GM23248 (cell line): ENCODE results near the gene SET. TPM values are rescaled to one million over a fixed set of nuclear protein-coding genes. Genes with fewer than 3 reads are reported as not detected.
A peak's percentile ranks its signal among the peaks of the same experiment; 100 is the strongest.

Experiments used
- DNase-seq: peaks from one replicate; pipeline ENCODE4 v3.0.0-alpha.2; 2015
- H2AFZ ChIP-seq: fragments of 200-600 bp; sonication (generic); 2 replicates; pipeline ENCODE4 v1.6.1; 2016; ENCODE audit warnings: antibody characterized with exemption
- H3F3A ChIP-seq: fragments of 200-600 bp; sonication (generic); 2 replicates; pipeline ENCODE4 v1.6.1; 2016; ENCODE audit warnings: mild to moderate bottlenecking, antibody characterized with exemption, mixed run types; ENCODE audit not compliant: insufficient read depth
- H3K27ac ChIP-seq: fragments of 200-600 bp; sonication (generic); 2 replicates; pipeline ENCODE4 v1.5.1; 2016; ENCODE audit warnings: mild to moderate bottlenecking
- H3K27me3 ChIP-seq: fragments of 200-600 bp; sonication (generic); replicated peaks from 2 replicates; pipeline ENCODE4 v1.6.1; 2016; ENCODE audit warnings: mild to moderate bottlenecking; ENCODE audit not compliant: insufficient read depth
- H3K36me3 ChIP-seq: fragments of 200-600 bp; sonication (generic); 2 replicates; pipeline ENCODE4 v1.6.1; 2016; ENCODE audit warnings: low read depth, mild to moderate bottlenecking
- H3K4me1 ChIP-seq: fragments of 200-600 bp; sonication (generic); 2 replicates; pipeline ENCODE4 v1.6.1; 2016; ENCODE audit warnings: mild to moderate bottlenecking; ENCODE audit not compliant: insufficient read depth
- H3K4me2 ChIP-seq: fragments of 200-600 bp; sonication (generic); one replicate; pipeline ENCODE4 v1.6.1; 2016; ENCODE audit warnings: mild to moderate bottlenecking; ENCODE audit not compliant: unreplicated experiment
- H3K4me3 ChIP-seq: fragments of 200-600 bp; sonication (generic); 2 replicates; pipeline ENCODE4 v1.5.1; 2016; ENCODE audit warnings: mild to moderate bottlenecking
- H3K79me2 ChIP-seq: fragments of 200-600 bp; sonication (generic); 2 replicates; pipeline ENCODE4 v1.6.1; 2016; ENCODE audit warnings: mild to moderate bottlenecking; ENCODE audit not compliant: insufficient read depth
- H3K9ac ChIP-seq: fragments of 200-600 bp; sonication (generic); 2 replicates; pipeline ENCODE4 v1.6.1; 2016; ENCODE audit warnings: mild to moderate bottlenecking
- H3K9me2 ChIP-seq: fragments of 200-600 bp; sonication (generic); 2 replicates; pipeline ENCODE4 v1.6.1; 2016; ENCODE audit warnings: mixed run types, mild to moderate bottlenecking, moderate library complexity; ENCODE audit not compliant: insufficient read depth
- H3K9me3 ChIP-seq: fragments of 200-600 bp; sonication (generic); one replicate; pipeline ENCODE4 v1.6.1; 2017; ENCODE audit warnings: low read depth
- H4K20me1 ChIP-seq: fragments of 200-600 bp; sonication (generic); 2 replicates; pipeline ENCODE4 v1.6.0; 2016; ENCODE audit not compliant: insufficient read depth
- EZH2 ChIP-seq: fragments of 200-600 bp; sonication (generic); IDR thresholded peaks from 2 replicates; pipeline ENCODE4 v1.6.1; 2018; ENCODE audit warnings: antibody characterized with exemption, mild to moderate bottlenecking; ENCODE audit not compliant: insufficient read depth, poor library complexity, severe bottlenecking
- EZH2phosphoT487 ChIP-seq: fragments of 200-600 bp; sonication (generic); IDR thresholded peaks from 2 replicates; pipeline ENCODE4 v1.6.1; 2018; ENCODE audit warnings: antibody characterized with exemption, moderate library complexity, mild to moderate bottlenecking, low read depth; ENCODE audit not compliant: insufficient read depth
- WGBS, 2 experiments: methylation state at CpG; one replicate each; pipeline ENCODE4 v1.1.6; 2015 to 2017; ENCODE audit warnings: low lambda C conversion rate in 2 of 2, low coverage in 1 of 2; ENCODE audit errors: missing lambda C conversion rate in 2 of 2; 5-methylcytosine and 5-hydroxymethylcytosine counted together
- in situ Hi-C: fragments of 300-500 bp; cut with MboI; formaldehyde crosslinking; loops from 2 replicates; pipeline ENCODE4 v1.15.0; 2020
- polyA plus RNA-seq: library from polyadenylated mRNA; unstranded; fragments of >200 nt; fragmentation: Nextera tagmentation; extraction: Ambion mirVana; gene quantifications from 2 replicates; pipeline ENCODE4 v1.2.1, GENCODE V29; 2016
- total RNA-seq: library from RNA; depleted of rRNA; stranded (reverse); fragments of >200 nt; shearing (Covaris generic); gene quantifications from 2 replicates; pipeline ENCODE4 v1.2.3, GENCODE V29; 2014

SET gene
- total and polyA plus RNA-seq, 2 experiments from 2014 or later, result 175 to 283 TPM

DNA sequence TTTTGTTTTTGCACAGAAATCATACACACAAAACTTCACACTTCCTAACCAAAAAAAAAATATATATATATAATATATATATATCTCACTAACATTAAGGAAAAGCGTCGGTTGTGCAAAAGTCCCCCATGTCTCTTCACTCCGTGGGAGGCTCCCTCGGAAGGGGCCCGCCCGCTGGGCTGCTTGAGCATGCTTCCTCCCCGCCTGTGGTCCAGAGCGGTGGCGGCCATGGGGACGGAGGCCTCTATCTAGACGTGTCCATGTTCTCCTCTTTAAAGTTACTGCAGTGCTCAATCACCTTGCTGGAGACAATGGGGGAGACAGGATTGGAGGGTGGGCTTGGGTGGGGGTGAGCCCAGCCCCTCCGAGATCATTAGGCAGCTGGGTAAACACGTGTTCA lies 42.1 kb downstream of the SET start:
- Histone ChIP-seq H3K36me3 (no peaks in the 10 kb centered on the region), H3K27ac (no peak overlapping the region), H3K9me2 (no peaks in the 10 kb centered on the region), H2AFZ (no peak overlapping the region), H3K9me3 (no peaks in the 10 kb centered on the region), H3K4me3 (no peak overlapping the region), H4K20me1 (no peaks in the 10 kb centered on the region), H3K9ac (no peak overlapping the region), H3F3A (no peaks in the 10 kb centered on the region), H3K27me3 (no peaks in the 10 kb centered on the region), H3K4me2 (no peak overlapping the region), H3K79me2 (no peaks in the 10 kb centered on the region), H3K4me1 (no peaks in the 10 kb centered on the region)
- in situ Hi-C loops, result no loop called here
- no peak for TF ChIP-seq EZH2
- no peak for TF ChIP-seq EZH2phosphoT487
- 89 to 91% methylated on average over 11 to 13 of the region's 13 CpGs for WGBS, 2 experiments
- DNase-seq, result no peak

DNA sequence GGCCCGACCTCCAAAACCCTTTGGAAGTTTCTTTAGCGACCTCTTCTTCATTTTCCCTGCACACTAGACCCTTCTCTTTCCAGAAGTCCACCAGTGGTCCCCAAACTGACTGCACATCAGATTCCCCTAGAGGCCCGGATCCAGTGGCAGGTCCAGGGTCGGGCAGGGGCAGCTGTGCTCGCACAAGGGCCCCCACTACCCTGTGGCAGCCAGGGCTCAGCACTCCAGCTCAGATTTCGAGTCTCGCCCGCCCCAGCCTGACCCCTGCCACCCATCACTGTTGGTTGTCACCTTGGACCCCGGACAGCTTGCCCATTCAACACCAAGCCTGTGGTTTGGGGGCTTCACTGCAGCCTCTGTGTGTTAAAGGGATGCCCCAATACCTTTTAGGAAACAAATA lies 42.7 kb downstream of the SET start:
- Histone ChIP-seq H3K4me1 (no peaks in the 10 kb centered on the region), H3K79me2 (no peaks in the 10 kb centered on the region), H3F3A (no peaks in the 10 kb centered on the region), H3K9ac (no peak overlapping the region), H3K9me3 (no peaks in the 10 kb centered on the region), H3K4me3 (no peak overlapping the region), H3K27ac (no peak overlapping the region), H3K4me2 (no peak overlapping the region), H4K20me1 (no peaks in the 10 kb centered on the region), H3K27me3 (no peaks in the 10 kb centered on the region), H2AFZ (no peak overlapping the region), H3K9me2 (no peaks in the 10 kb centered on the region), H3K36me3 (no peaks in the 10 kb centered on the region)
- DNase-seq, result no peak
- in situ Hi-C loops, result no loop called here
- TF ChIP-seq EZH2 (no peak), EZH2phosphoT487 (no peak)
- WGBS, 2 experiments, result 75 to 77% methylated on average over 9 of the region's 9 CpGs

DNA sequence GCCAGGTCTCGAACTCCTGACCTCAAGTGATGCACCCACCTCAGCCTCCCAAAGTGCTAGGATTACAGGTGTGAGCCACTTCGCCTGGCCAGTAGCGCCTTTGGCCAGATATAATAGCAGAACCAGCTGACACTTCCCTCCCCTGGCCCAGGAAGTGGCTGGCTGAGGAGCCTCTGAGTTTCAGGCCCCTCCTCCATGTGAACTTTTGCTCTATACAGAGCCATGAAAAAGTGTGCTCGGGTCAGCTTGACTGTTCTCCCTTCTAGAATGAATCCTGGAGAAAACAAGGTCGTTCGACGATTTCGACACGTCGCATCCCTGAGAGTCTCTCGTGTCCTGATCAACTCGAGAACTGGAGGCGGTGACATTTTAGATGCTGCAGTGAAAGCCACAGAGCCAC lies 43.6 kb downstream of the SET start:
- Histone ChIP-seq H3K4me3 (no peak overlapping the region), H3K79me2 (no peaks in the 10 kb centered on the region), H3F3A (no peaks in the 10 kb centered on the region), H3K27me3 (no peaks in the 10 kb centered on the region), H3K4me2 (no peak overlapping the region), H3K36me3 (no peaks in the 10 kb centered on the region), H3K9ac (no peak overlapping the region), H2AFZ (no peak overlapping the region; the same call in 1 of the 2 replicates), H3K27ac (no peak overlapping the region), H3K4me1 (no peaks in the 10 kb centered on the region), H4K20me1 (no peaks in the 10 kb centered on the region), H3K9me2 (no peaks in the 10 kb centered on the region), H3K9me3 (no peaks in the 10 kb centered on the region)
- TF ChIP-seq EZH2 (no peak), EZH2phosphoT487 (no peak)
- 89 to 94% methylated on average over 13 of the region's 13 CpGs for WGBS, 2 experiments
- no peak for DNase-seq
- in situ Hi-C loops, result no loop called here

DNA sequence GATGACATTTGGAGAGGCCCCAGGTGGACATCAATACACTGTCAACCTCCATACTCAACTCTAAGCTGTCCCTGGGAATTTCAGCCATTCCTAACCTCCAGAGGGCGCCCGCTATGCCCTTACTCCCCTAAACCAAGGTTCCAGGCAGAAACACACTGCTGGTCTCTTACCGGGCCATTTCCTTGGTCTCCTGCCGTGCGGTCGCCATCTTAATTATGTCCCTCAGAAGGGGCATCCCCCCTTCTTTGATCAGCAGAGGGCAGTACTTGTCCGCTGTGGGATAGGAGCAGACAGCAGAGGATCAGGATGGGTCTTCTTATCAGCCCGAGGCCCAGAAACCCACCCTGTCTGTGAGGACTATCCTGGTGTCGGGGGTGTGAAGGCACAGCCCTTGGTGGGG lies 44.2 kb downstream of the SET start:
- Histone ChIP-seq H4K20me1 (no peaks in the 10 kb centered on the region), H3K36me3 (no peaks in the 10 kb centered on the region), H3K9ac (no peak overlapping the region; the same call in 1 of the 2 replicates), H3K4me2 (no peak overlapping the region), H3K4me1 (no peaks in the 10 kb centered on the region), H3K9me3 (no peaks in the 10 kb centered on the region), H2AFZ (peak overlapping the region; percentile 84), H3K79me2 (no peaks in the 10 kb centered on the region), H3K27ac (no peak overlapping the region), H3K4me3 (no peak overlapping the region), H3K27me3 (no peaks in the 10 kb centered on the region), H3F3A (no peaks in the 10 kb centered on the region), H3K9me2 (no peaks in the 10 kb centered on the region)
- in situ Hi-C loops, result no loop called here
- 36 to 43% methylated on average over 9 of the region's 9 CpGs for WGBS, 2 experiments
- peak; percentile 76 for DNase-seq
- TF ChIP-seq EZH2, result no peak
- TF ChIP-seq EZH2phosphoT487, result no peak

DNA sequence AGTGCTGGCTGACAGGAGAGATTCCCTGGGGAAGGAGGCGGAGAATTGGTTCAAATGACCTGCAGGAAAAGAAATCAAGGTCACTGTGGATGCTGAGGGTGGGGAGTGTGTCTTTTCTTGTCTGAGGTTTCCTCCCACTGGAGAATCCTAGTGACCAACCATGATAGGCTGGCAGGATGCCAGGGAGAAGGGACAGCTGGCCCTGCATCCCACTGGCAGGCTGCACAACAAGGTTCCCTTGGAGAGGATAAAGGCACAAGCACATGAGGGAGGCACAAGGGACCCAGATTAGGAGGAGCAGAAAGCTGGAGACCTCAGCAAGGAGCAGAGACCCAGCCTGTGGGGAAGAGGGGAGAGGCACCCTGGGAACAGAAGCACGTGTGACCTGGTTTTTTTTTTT lies 46.4 kb downstream of the SET start:
- Histone ChIP-seq H3K4me1 (no peaks in the 10 kb centered on the region), H4K20me1 (no peaks in the 10 kb centered on the region), H2AFZ (no peak overlapping the region), H3K4me3 (no peak overlapping the region), H3K36me3 (no peaks in the 10 kb centered on the region), H3K79me2 (no peaks in the 10 kb centered on the region), H3K9me2 (no peaks in the 10 kb centered on the region), H3K4me2 (no peak overlapping the region), H3K9ac (no peak overlapping the region), H3K27me3 (no peaks in the 10 kb centered on the region), H3F3A (no peaks in the 10 kb centered on the region), H3K27ac (no peak overlapping the region), H3K9me3 (no peaks in the 10 kb centered on the region)
- in situ Hi-C loops, result no loop called here
- 80 to 84% methylated on average over 2 of the region's 2 CpGs for WGBS, 2 experiments
- DNase-seq, result no peak
- no peak for TF ChIP-seq EZH2
- no peak for TF ChIP-seq EZH2phosphoT487
